Measurements from ENCODE around the gene SCUBE1.

GRCh38 chr22:43241138-43241597, 102.0 kb downstream of the SCUBE1 start:
- no peak for TF ChIP-seq CTCF (IDR thresholded peaks at IDR 0.05)
- no peak for TF ChIP-seq POLR2A (IDR thresholded peaks at IDR 0.05)
